CD4-positive, alpha-beta T cell treated with Interleukin-12 subunit alpha and Interleukin-12 subunit beta, for 1 hour (primary cell): ENCODE results near the gene HTR3D.
A peak's percentile ranks its signal among the peaks of the same experiment; 100 is the strongest.
"Not testable (repeated sequence)": the region's sequence is repeated elsewhere in the genome, so short reads cannot be mapped to it uniquely, and the experiment has no call there.

ENCODE experiments used
- DNase-seq: peaks from one replicate; pipeline ENCODE4 v3.0.0-alpha.2; 2020

The HTR3D gene

DNA sequence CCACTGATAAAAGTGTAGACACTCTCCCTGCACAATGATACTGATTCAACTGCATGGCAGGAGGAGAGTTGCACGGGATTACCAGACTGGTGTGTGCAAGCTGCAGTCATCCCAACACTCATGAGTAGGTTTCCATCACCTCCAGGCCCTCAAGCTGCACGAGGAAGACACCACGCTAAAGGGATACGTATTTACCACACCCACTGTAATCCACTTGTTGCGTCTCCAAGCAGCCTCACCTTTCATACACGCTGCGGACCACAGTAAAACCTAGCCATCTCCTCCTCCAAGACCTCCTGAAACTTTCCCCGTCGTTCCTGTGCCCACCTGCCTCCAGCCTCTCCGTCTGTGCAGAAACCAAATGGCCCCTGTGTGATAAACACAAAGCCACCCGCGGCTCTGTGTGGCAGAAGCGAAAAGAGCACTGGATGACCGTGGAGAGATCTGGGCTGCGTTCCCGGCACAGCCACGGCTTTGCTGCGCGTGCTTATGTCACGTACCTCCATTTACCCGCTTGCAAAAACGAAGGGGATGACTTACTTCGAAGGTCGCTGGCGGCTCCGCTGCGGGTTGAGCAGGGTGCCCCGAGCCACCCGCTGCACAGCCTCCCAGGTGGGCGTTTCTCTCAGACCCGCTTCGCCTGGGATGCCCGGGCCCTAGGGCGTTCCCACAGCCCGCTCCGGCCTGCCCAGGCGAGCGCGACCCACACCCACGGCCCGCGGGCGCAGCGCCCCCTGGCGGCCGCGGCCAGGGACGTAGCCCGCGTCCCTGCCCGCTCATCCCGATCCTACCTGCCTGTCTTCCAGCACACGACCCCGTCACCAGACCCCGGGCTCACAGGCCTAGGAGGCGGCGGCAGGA, 14.5 kb upstream of the HTR3D start:
- DNase-seq, result peak; percentile 56

DNA sequence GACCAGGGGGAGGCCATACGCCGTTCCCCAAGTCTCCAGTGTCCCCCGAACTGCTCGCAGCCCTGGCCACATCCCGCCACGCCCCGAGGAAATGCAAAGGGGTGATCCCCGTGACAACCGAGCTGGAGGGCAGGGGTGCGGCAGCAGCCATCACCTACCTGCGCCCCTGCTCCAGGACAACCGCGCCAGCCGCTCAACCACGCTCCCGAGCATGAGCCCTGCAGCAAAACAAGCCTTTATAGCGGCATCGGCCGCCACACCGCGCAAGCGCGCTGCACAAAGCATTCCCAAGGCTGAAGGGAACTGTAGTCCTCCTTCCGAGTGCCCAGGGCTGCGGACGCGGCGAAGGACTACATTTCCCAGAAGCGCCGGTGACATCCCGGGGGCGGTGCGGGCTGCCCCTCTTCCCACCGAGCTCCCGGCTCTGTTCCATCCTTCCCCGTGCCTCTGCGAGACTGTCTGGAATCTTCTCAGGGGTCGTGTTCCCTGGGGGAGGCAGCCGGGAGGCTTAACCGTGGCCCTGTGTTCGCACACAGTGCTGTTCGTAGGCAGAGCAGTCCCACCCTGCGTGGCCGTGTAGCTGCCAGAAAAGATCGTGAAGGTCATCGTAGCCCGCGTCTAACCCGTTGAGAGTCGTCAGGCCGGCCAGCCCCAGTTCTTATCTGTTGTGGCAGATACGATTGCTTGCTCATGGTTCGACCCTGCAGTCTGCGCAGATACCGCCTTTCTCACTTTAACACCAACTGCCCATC, 13.7 kb upstream of the HTR3D start, which contains the start of gene ABCC5:
Gene ABCC5 (minus strand): TSS at position 213 of the 752 bp plus-strand sequence. CDS start 3,492 bp downstream, outside the sequence.
- DNase-seq, result peak; percentile 87

DNA sequence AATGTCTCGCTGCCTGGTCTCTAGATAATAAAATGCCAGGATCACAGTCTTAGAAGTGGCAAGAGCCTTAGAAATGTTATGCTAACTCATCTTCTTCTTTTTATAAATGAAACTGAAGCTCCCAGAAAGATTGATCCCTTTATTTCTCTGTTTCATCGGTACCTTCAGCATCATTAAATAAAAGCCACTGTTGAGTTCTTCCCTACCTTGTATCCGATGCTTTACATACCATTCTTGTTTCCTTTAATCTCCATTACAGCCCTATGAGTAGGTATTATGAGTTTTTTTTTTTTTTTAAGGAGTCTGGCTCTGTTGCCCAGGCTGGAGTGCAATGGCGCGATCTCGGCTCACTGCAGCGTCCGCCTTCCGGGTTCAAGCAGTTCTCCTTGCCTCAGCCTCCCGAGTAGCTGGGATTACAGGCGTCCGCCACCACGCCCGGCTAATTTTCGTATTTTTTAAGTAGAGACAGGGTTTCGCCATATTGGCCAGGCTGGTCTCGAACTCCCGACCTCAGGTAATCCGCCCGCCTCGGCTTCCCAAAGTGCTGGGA, 13.0 kb upstream of the HTR3D start:
- DNase-seq, result no peak

DNA sequence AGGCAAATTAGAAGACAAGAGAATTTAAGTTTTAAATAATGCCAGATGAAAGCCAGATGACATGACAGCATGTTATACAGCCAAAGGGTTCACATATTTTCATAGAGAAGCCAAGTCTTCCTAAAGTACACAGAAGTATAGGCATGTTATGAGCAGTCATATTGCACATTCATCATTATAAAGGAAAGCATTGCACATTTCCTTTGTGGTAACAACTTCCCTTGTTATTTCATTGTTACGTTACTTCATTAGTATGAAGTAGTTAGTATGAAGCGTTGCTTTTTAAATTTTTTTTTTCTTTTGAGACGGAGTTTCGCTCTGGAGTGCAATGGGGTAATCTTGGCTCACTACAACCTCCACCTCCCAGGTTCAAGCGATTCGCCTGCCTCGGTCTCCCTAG, 9.2 kb upstream of the HTR3D start:
- no peak for DNase-seq

DNA sequence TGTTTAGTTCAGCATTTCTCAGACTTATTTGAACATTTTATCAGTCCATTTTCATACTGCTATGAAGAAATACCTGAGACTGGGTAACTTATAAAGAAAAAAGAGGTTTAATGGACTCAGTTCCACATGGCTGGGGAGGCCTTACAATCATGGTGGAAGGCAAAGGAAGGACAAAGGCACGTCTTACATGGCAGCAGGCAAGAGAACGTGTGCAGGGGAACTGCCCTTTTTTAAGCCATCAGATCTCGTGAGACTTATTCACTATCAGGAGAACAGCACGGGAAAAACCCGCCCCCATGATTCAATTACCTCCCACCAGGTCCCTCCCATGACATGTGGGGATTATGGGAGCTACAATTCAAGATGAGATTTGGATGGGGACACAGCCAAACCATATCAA, 6.3 kb upstream of the HTR3D start:
- not testable (repeated sequence) for DNase-seq

DNA sequence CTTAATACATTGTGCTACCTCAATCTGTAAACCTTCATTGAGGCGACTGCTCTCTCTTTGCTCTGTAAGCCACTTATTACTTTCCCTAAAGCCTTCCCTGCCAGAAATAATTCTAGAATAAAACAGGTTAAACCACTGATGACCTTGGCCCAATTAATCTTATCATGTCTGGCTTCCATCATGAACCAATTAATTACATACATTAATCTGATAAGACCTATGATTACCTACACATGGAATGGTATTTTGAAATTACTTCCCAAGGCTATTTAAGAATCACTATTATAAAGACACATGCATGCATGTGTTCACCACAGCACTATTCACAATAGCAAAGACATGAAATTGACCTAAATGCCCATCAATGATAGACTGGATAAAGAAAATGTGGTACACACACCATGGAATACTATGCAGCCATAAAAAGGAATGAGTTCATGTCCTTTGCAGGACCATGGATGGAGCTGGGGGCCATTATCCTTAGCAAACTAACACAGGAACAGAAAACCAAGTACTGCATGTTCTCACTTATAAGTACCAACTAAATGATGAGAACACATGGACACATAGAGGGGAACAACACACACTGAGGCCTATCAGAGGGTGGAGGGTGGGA, 3.2 kb upstream of the HTR3D start:
- DNase-seq, result not testable (repeated sequence)

DNA sequence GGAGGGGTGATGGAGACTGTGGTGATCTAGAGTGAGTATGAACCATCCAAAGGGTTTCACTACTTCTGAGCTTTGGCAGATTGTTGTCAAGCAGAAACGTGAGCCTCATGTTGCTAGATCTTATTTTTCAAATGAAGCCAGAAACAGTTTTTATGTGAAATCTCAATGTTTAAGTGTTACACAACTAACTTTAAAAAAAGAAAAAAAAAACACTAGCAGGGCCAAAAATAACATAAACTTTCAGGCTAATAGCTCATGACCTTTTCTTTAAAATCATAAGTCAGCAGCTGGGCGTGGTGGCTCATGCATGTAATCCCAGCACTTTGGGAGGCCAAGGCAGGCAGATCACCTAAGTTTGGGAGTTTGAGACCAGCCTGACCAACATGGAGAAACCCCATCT, 2.1 kb upstream of the HTR3D start:
- DNase-seq, result no peak

DNA sequence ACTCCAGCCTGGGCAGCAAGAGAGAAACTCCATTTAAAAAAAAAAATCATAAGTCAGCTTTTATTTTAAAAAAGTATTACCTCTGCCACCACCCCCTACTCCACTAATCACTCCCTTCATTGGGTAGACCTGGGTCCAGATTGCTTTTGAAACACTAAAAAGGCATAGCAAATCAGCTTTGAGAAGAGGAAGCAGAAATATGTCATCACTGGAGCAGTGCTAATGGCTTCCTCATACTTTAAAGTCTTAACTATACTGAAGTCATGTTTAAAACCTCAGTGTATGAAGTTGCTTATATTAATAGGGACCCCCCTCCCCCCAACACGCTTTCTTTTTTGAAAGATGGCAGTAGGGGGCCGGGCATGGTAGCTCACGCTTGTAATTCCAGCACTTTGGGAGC, 1.0 kb upstream of the HTR3D start:
- DNase-seq, result no peak

DNA sequence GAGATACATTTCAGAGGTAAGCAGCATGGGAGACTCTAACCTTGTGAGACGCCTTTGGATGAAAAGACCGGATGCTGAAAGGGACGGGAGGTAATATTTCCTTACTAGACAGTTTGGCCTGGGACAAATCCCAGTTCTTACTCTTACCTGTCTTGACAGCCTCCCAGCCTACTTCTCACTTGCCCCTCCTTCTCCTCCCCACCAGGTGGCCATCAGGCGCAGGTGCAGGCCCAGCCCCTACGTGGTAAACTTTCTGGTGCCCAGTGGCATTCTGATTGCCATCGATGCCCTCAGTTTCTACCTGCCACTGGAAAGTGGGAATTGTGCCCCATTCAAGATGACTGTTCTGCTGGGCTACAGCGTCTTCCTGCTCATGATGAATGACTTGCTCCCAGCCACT, 6.3 kb downstream of the HTR3D start:
- DNase-seq, result no peak

DNA sequence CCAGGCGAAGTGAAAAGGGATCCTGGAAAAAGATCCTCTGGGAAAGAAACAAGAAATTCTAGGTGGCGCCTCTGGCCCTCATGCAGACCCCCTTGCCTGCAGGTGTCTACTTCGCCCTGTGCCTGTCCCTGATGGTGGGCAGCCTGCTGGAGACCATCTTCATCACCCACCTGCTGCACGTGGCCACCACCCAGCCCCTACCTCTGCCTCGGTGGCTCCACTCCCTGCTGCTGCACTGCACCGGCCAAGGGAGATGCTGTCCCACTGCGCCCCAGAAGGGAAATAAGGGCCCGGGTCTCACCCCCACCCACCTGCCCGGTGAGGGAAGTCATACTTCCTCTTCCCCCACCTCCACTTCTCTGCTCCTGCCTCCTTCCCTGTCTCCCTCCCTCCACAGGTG, 6.8 kb downstream of the HTR3D start:
- DNase-seq, result not testable (repeated sequence)

DNA sequence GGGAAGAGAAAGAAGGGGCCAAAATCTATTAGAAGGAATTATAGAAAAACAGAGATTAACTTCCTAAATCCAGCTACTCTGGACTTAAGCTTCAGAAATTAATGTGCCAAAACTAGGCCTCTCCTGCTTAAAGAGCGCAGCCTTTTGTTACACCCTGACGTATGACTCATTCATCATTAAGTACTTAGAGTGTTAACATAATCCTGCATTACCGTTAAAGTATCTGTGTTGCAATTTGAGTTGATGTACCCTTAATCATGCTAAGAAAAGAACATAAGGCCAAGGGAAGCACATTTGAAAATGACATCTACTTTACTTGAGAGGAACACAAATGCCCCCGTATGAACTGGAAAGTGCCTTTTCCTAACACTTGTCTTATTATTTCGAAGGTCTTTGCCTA, 7.9 kb downstream of the HTR3D start:
- no peak for DNase-seq

DNA sequence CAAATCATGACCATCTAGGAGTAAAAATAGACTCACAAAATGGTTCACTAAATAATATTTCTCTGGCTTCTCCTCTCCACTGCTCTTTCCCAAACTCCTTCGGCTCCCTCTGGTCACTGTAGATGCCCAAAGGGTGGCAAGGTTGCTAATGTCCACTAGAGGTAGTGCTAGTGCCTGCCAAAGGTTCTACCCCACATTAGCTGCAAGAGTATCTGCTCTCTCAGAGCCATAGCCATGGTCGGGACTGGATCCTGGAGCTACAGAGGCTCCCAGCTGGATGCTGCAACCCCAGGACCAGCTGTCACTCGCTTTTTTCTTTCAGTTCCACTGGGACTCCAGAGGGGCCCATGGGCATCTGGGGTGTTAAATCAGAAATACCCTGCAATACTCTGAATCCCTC, 8.5 kb downstream of the HTR3D start:
- DNase-seq, result no peak

DNA sequence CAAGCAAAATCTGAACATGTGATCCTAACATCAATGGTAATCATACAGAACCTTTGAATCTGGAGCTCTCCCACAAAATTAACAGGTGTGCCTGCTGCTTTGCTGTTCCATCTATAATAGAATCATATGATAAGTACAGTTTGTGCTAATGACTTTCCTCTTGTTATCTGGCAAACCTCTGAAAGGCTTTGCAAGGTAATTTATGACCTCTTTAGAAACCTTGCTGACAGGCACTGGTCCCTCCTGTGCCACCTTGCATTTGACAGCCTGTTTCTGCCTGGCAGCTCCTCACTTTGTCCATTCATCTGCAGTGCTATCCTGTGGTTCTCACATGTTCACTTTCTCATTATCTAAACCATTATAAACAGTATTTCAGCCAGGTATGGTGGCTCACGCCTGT, 11.1 kb downstream of the HTR3D start:
- DNase-seq, result no peak

DNA sequence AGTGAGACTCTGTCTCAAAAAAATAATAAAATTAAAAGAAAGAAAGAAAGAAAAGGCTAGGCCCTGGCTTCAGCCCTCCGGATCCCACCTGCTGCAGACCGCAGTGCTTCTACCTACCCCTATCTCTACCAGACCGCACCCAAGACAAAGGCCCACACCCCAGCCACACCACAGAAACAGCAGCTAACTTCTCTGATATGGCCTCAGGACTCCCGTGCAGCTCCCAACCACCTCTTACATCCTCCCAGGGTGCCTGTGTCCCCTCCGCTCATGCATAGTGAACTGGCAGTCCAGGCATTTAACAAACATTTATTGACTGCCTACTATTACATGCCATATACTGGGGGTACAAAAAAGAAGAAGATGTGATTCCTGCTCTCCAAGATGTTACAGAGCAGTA, 14.5 kb downstream of the HTR3D start:
- no peak for DNase-seq

DNA sequence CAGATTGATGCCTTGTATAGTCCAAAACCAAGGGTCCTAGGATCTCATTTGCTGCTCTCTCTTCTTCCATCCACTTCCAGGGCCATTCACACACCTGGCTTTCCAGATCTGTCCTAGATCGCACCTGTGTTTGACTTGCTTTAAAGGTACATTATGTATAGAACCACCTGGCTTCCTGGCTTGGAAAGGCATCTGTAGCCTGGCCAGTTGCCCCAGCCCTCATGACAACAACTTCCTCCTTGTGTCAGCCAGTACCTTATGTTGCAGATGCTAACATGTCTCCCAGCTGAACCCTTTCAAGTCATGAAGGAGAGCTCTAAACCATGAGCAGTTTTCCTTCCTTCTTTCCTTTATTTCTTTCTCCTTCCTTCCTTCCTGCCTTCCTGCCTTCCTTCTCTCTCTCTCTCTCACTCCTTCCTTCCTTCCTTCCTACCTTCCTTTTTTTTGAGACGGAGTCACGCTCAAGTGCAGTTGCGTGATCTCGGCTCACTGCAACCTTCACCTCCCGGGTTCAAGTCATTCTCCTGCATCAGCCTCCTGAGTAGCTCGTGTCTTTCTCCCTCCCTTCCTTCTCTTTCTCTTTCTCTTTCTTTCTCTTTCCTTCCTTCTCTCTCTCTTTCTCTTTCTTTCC, 18.8 kb downstream of the HTR3D start:
- no peak for DNase-seq

DNA sequence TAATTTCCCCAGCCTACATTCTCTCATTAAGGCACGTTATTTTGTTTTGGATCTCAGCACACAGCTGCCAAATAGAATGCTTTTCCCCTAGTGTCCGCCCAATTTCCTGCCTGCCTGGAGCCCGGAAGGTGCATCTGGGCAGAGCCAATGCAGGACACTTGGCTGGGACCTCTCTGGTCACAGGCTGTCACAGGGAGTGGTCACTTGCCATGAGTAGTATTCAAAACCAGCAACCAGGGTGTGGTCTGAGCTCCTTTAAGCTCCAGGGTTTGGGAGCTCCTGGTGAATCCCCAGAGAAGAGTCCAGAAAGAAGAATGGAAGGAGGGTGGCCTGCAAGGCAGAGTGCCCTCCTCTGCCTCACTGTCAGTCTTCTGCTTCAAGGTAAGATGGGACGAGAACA, 21.2 kb downstream of the HTR3D start, which contains the start of gene HTR3C:
Gene HTR3C (plus strand): TSS at position 281 of the 400 bp plus-strand sequence. CDS start 34 bp downstream, at position 315.
- no peak for DNase-seq

DNA sequence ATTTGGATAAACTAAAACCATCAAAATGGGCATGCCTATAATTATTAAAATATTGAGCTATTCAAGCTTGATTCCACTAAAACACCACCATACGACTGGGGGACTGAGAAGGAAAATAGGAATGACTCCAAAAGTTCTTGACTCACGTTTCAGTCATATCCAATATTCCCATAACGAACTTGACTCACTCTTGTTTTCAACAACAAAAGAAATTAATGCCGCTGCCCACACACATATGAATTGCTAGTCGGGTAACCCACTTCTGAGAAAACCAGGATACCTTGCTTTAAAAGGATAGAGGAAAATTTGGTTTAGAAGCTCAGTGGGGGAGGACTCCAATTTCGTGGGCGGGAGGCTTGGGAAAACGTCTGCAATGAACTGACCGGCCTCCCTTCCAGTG, 26.5 kb downstream of the HTR3D start:
- DNase-seq, result no peak

DNA sequence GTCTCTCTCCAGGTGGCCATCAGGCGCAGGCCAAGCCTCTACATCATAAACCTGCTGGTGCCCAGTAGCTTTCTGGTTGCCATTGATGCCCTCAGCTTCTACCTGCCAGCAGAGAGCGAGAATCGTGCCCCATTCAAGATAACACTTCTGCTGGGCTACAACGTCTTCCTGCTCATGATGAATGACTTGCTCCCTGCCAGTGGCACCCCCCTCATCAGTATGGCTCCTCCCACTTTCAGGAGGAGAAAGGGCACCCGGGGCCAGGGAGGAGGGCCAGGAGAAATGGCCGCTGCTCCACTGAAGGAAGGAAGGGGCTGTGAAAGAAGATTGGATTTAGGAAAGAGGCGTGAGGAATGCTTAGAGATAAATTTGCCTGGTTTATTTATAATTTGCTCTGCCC, 27.9 kb downstream of the HTR3D start:
- DNase-seq, result no peak

DNA sequence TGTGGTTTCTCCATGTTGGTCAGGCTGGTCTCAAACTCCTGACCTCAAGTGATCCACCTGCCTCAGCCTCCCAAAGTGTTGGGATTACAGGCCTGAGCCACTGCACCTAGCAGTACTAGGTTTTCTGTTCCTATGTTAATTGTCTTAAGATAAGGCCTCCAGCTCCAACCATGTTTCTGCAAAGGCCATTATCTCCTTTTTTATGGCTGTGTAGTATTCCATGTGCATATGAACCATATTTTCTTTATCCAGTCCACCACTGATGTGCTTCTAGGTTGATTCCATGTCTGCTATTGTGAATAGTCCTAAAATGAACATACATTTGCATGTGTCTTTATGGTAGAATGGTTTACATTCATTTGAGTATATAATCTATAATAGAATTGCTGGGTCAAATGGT, 31.1 kb downstream of the HTR3D start:
- DNase-seq, result no peak

DNA sequence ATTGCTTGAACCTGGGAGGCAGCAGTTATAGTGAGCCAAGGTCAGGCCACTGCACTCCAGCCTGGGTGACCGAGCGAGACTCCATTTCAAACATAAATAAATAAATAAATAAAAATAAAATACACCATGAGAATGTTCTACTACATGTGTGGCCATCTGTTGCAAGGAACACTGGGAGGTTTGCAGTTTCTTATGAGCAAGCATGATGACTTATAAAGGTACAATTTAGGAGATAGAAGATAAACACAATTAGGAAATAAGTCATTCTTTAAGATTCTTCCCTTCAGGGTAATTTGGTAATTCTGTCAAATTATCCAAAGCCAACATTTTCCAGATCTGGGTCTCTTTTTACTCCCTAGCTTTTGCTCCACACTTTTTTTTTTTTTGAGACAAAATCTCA, 34.7 kb downstream of the HTR3D start:
- no peak for DNase-seq

DNA sequence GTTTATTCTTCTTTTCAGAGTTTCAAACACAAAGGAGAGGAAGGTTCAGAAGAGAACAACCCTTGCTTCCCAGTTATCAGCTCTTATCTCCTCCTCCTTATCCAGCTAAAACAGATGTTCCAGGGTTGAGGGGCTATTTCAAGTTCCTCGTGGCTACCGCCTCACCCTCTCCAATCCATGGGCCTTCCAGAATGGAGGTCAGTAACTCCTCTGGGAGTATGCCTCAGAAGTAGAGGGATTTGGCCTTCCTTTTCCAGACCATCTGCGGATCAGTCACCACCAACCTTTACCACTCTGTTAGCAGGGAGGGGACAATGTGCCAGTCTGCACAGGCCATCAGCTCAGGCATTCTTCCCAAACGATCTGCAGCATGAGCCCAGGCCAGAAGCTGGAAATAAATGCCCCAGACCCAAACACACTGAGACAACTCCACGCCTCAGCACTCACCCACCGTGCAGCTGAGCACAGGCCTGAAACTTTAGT, 36.1 kb downstream of the HTR3D start:
- no peak for DNase-seq

DNA sequence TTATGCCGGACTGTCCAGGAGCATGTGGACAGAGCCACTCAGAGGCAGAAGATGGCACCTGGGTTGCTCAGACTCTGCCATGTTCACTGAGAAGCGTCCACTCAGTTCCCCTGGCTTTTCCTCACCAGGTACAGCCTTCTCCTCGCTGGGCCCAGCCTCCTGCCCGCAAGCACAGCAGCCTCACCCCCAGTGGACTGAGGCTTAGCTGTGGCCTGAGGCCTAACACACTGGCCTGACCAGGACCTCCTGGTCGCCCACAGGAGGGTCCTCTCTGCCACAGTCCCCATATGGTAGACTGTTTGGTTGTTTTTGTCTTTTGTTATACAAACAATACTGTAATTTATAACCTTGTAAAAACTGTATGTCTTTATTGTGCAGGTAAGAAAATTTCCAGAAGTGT, 36.8 kb downstream of the HTR3D start:
- no peak for DNase-seq

DNA sequence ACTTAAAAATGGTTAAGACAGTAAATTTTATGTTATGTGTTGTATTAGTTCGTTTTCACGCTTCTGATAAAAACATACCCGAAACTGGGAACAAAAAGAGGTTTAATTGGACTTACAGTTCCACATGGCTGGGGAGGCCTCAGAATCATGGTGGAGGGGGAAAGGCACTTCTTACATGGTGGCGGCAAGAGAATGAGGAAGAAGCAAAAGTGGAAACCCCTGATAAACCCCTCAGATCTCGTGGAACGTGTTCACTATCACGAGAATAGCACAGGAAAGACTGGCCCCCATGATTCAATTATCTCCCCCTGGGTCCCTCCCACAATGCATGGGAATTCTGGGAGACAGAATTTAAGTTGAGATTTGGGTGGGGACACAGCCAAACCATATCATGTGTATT, 39.6 kb downstream of the HTR3D start:
- not testable (repeated sequence) for DNase-seq
